CD4-positive, alpha-beta T cell (primary cell): ENCODE measurements around the gene SLC24A3. TPM values are rescaled to one million over a fixed set of nuclear protein-coding genes. Genes with fewer than 3 reads are reported as not detected.

Experiments
- ATAC-seq: fragments of 200-7000 bp; cut with Tn5 transposase; one replicate; pipeline ENCODE4 v1.10.0; 2022; ENCODE audit warnings: mild to moderate bottlenecking; ENCODE audit not compliant: poor library complexity
- CTCF ChIA-PET: fragments of 350-600 bp; sonication (Branson Sonifier 250); formaldehyde crosslinking; loops from one replicate; lab custom pipeline; 2021; ENCODE audit warnings: antibody characterized with exemption, inconsistent platforms; lab: Charles Lee
- POLR2A ChIA-PET: fragments of 350-600 bp; sonication (Branson Sonifier 250); formaldehyde crosslinking; loops from one replicate; lab custom pipeline; 2021; ENCODE audit warnings: antibody characterized with exemption, inconsistent platforms; lab: Charles Lee
- DNase-seq, 14 experiments: peaks; one replicate each; pipeline ENCODE4 v3.0.0-alpha.2; 2013 to 2020; ENCODE audit warnings: mixed read lengths in 2 of 14
- H3K27ac ChIP-seq, 2 donors: one replicate each; pipeline versions ENCODE4 v1.5.1 to v1.7.0; 2013; ENCODE audit warnings: low read length in 2 of 2, low read depth in 1 of 2, mild to moderate bottlenecking in 1 of 2
- H3K27me3 ChIP-seq, 2 experiments: 1 replicate in 1 of 2; 2 replicates in 1 of 2; pipeline versions ENCODE4 v1.6.1 to v1.7.0; 2013; ENCODE audit warnings: low read length in 2 of 2, control low read depth in 1 of 2, mild to moderate bottlenecking in 1 of 2, moderate library complexity in 1 of 2; ENCODE audit not compliant: insufficient read depth in 2 of 2, control insufficient read depth in 1 of 2
- H3K36me3 ChIP-seq: one replicate; pipeline ENCODE4 v1.6.1; 2013; ENCODE audit warnings: low read length, control low read depth; ENCODE audit not compliant: insufficient read depth
- H3K4me1 ChIP-seq: one replicate; pipeline ENCODE4 v1.6.1; 2013; ENCODE audit warnings: low read length, control low read depth; ENCODE audit not compliant: insufficient read depth
- H3K4me3 ChIP-seq: one replicate; pipeline ENCODE4 v1.5.1; 2013; ENCODE audit warnings: mild to moderate bottlenecking, low read length, moderate library complexity
- H3K9me3 ChIP-seq, 2 experiments: 1 replicate in 1 of 2; 2 replicates in 1 of 2; pipeline versions ENCODE4 v1.6.1 to v1.7.0; 2013; ENCODE audit warnings: low read length in 2 of 2, mild to moderate bottlenecking in 2 of 2, control low read depth in 1 of 2, moderate library complexity in 1 of 2; ENCODE audit not compliant: control insufficient read depth in 1 of 2, insufficient read depth in 1 of 2
- H3K27ac Mint-ChIP-seq: one replicate; pipeline ENCODE4 v1.8.0; 2020; ENCODE audit warnings: mixed read lengths
- H3K27me3 Mint-ChIP-seq: one replicate; pipeline ENCODE4 v1.8.0; 2021; ENCODE audit warnings: mixed read lengths
- H3K36me3 Mint-ChIP-seq: one replicate; pipeline ENCODE4 v1.8.0; 2021; ENCODE audit warnings: low read depth, mixed read lengths
- H3K4me1 Mint-ChIP-seq: one replicate; pipeline ENCODE4 v1.8.0; 2021; ENCODE audit warnings: low read depth, mixed read lengths
- H3K4me3 Mint-ChIP-seq: one replicate; pipeline ENCODE4 v1.8.0; 2020; ENCODE audit warnings: mild to moderate bottlenecking, mixed read lengths
- H3K9me3 Mint-ChIP-seq: one replicate; pipeline ENCODE4 v1.8.0; 2020; ENCODE audit warnings: mixed read lengths
- intact Hi-C, 2 experiments: fragments of 100-400 bp; cut with DNase I in 1 of 2; cut with micrococcal nuclease in 1 of 2; formaldehyde crosslinking; loops; one replicate each; pipeline versions ENCODE4 v1.15.1 to v1.9.0; 2023 to 2025; cut with DNase I, micrococcal nuclease
- total RNA-seq, 174 experiments: library from RNA in 2 of 174; stranded (reverse) in 2 of 174; gene quantifications; one replicate each; pipeline ENCODE4 v1.2.3 and lab custom pipeline; 2021 to 2026
- TF ChIP-seq, protein P1 (sequence below): fragments of 200-600 bp; IDR thresholded peaks from one replicate; pipeline ENCODE4 v1.8.0; 2022; ENCODE audit warnings: antibody characterized with exemption, mild to moderate bottlenecking

SLC24A3 gene
- total RNA-seq, 2 experiments from 2014 or later = not detected

DNA sequence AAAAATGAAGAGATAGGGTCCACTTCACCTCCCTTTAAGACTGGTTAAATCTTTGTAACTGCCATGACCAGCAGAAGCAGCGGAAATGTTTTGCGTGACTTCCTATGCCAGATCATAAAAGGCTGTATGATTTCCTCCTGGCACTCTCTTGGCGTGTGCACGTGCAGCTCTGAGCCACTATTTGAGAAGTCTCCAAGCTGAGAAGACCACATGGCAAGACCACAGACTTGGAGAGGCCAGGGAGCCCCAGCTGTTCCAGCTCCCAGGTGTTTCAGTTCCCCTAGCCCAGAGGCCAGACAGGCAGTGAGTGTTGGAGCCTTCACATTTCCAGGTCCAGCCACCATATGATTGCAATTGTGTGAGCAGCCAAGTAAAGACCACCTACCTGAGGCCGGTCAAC, 286.3 kb downstream of the SLC24A3 start:
- no peaks in the 10 kb centered on the region for H3K9me3 ChIP-seq
- Mint-ChIP-seq H3K27ac (no peak overlapping the region), H3K4me1 (no peaks in the 10 kb centered on the region), H3K27me3 (no peaks in the 10 kb centered on the region), H3K4me3 (no peak overlapping the region), H3K36me3 (no peaks in the 10 kb centered on the region), H3K9me3 (no peaks in the 10 kb centered on the region)
- no peaks in the 10 kb centered on the region for H3K36me3 ChIP-seq
- no peak overlapping the region for H3K4me3 ChIP-seq
- POLR2A ChIA-PET = no interaction called here
- no peaks in the 10 kb centered on the region for H3K27me3 ChIP-seq
- TF ChIP-seq, protein P1, sequence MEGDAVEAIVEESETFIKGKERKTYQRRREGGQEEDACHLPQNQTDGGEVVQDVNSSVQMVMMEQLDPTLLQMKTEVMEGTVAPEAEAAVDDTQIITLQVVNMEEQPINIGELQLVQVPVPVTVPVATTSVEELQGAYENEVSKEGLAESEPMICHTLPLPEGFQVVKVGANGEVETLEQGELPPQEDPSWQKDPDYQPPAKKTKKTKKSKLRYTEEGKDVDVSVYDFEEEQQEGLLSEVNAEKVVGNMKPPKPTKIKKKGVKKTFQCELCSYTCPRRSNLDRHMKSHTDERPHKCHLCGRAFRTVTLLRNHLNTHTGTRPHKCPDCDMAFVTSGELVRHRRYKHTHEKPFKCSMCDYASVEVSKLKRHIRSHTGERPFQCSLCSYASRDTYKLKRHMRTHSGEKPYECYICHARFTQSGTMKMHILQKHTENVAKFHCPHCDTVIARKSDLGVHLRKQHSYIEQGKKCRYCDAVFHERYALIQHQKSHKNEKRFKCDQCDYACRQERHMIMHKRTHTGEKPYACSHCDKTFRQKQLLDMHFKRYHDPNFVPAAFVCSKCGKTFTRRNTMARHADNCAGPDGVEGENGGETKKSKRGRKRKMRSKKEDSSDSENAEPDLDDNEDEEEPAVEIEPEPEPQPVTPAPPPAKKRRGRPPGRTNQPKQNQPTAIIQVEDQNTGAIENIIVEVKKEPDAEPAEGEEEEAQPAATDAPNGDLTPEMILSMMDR = no peak
- DNase-seq (no peak), ATAC-seq (no peak)
- no peak overlapping the region for H3K27ac ChIP-seq
- CTCF ChIA-PET = no interaction called here
- intact Hi-C loops = no loop called here
- H3K4me1 ChIP-seq = no peaks in the 10 kb centered on the region

DNA sequence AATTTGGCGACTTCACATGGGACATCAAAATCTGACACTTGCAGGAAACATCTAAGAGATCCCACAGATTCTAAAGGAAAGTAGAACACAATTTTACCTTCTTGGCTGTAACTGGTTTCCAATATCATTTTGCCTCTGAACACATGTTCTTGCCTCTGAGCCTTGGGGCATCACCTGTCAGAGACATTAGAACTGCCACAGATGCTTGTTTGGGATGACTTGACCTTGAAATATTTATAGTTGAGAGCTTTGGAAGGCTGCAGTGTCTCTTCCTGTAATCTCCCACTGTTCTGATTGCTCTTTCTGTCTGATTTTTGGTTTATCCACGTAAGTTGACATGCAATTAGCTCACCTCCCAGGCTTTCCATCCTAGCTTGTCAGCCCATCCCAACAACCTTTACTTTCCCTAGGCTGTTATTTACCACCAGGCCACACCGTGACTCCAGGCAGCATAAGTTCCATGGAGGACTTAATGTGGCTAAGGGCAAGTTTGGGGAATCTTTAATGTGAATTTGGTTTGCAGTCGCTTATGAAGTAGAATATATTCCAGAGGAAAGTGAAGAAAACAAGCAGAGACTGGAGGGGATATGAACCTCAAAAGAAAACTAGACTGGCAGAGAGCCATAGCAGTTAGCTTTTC, 289.2 kb downstream of the SLC24A3 start:
- H3K9me3 Mint-ChIP-seq = no peaks in the 10 kb centered on the region
- no peaks in the 10 kb centered on the region for H3K36me3 Mint-ChIP-seq
- CTCF ChIA-PET = no interaction called here
- no peak overlapping the region for H3K27ac Mint-ChIP-seq
- DNase-seq (no peak), ATAC-seq (no peak)
- no peak overlapping the region for H3K27ac ChIP-seq
- intact Hi-C loops = no loop called here
- no peaks in the 10 kb centered on the region for H3K27me3 ChIP-seq
- H3K36me3 ChIP-seq = no peaks in the 10 kb centered on the region
- TF ChIP-seq, protein P1 = no peak
- POLR2A ChIA-PET = no interaction called here
- no peaks in the 10 kb centered on the region for H3K9me3 ChIP-seq
- H3K4me1 Mint-ChIP-seq = no peaks in the 10 kb centered on the region
- no peaks in the 10 kb centered on the region for H3K4me1 ChIP-seq
- H3K4me3 Mint-ChIP-seq = no peak overlapping the region
- H3K27me3 Mint-ChIP-seq = no peaks in the 10 kb centered on the region
- no peak overlapping the region for H3K4me3 ChIP-seq

DNA sequence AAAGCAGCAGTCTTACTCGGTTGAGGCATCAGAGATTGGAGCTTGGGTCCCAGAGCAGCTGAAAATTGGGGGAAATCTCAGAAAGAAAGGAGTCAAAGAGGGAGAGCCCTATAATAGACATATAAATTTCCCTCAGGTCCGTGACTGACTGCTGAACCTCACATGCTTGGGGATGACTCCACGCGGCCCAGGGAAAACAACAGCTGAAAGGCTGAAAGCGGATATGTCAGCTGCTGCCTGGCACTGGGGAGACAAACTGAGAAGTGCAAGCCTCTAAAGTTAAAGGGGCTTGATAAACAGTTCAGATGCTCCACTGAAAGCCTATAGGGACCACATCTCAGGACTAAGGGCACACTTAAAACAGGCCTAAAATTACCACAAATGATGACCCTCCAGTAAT, 289.7 kb downstream of the SLC24A3 start:
- no peaks in the 10 kb centered on the region for H3K4me1 ChIP-seq
- H3K27me3 ChIP-seq = no peaks in the 10 kb centered on the region
- Mint-ChIP-seq H3K9me3 (no peaks in the 10 kb centered on the region), H3K4me1 (no peaks in the 10 kb centered on the region), H3K36me3 (no peaks in the 10 kb centered on the region), H3K27me3 (no peaks in the 10 kb centered on the region), H3K4me3 (no peak overlapping the region), H3K27ac (no peak overlapping the region)
- H3K36me3 ChIP-seq = no peaks in the 10 kb centered on the region
- intact Hi-C loops = no loop called here
- CTCF ChIA-PET = no interaction called here
- DNase-seq (no peak), ATAC-seq (no peak)
- POLR2A ChIA-PET = no interaction called here
- TF ChIP-seq, protein P1 = no peak
- no peak overlapping the region for H3K27ac ChIP-seq
- no peak overlapping the region for H3K4me3 ChIP-seq
- no peaks in the 10 kb centered on the region for H3K9me3 ChIP-seq
